NB4 (cell line): ENCODE measurements around the gene TMEM9.

Experiments used
- MAX ChIP-seq: IDR thresholded peaks from 2 replicates; pipeline ENCODE4 v1.6.1; 2011; ENCODE audit warnings: low read depth, low read length
- POLR2A ChIP-seq: IDR thresholded peaks from 2 replicates; pipeline ENCODE4 v1.6.1; 2011; ENCODE audit warnings: mild to moderate bottlenecking; ENCODE audit not compliant: insufficient read length; ENCODE audit errors: extremely low read depth
- TF ChIP-seq, protein P1 (sequence below): IDR thresholded peaks from one replicate; pipeline ENCODE4 v1.5.1; 2012; ENCODE audit warnings: low read depth, low read length

DNA sequence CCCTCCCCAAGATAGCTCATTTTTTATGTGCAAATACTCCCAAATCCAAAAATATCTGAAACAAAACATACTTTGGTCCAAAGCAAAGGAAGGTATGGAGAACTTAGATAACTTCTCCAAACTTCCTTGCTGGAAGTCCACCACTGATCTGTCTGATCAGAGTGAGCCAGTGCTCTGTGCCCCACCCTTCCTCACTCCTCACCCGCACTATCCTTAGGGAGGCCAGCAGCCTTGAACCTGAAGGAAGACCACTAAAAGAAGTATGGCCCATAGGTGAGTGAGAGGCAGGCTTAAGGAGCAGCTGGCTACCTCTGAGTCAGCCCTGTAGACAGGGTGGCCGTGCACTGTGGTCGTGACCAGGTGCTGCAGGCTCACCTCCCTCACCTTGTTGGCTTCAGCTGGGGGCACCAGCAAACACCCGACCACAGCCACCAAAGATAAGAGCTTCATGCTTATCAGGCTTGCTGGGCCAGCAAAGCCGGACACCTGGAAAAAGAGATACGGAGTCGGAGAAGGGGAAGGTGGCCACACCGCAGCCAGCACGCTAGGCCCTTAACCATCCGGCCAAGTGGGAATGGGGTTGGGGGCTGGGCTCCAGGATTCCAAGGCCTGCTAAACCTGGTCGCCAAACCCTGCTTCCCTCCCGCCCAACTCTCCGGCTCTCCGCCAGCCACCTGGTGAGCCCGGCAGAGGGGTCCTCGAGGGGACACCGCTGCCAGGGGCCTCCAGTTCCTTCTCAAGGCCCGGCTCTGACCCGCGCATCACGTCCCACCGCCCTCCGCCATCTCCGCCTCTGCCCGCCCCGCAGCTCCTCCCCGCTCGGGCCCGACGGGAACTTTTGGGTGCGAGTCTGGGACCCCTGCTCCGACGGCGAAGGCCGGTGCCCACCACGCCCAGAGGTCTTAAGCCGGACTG lies 543 bp downstream of the TMEM9 start:
- TF ChIP-seq POLR2A (no peak), MAX (no peak)
- TF ChIP-seq, protein P1, sequence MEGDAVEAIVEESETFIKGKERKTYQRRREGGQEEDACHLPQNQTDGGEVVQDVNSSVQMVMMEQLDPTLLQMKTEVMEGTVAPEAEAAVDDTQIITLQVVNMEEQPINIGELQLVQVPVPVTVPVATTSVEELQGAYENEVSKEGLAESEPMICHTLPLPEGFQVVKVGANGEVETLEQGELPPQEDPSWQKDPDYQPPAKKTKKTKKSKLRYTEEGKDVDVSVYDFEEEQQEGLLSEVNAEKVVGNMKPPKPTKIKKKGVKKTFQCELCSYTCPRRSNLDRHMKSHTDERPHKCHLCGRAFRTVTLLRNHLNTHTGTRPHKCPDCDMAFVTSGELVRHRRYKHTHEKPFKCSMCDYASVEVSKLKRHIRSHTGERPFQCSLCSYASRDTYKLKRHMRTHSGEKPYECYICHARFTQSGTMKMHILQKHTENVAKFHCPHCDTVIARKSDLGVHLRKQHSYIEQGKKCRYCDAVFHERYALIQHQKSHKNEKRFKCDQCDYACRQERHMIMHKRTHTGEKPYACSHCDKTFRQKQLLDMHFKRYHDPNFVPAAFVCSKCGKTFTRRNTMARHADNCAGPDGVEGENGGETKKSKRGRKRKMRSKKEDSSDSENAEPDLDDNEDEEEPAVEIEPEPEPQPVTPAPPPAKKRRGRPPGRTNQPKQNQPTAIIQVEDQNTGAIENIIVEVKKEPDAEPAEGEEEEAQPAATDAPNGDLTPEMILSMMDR: no peak
